Breast epithelium (tissue), 3 donors: Measurements from ENCODE around the gene USP28.
"Not testable (repeated sequence)": the region's sequence is repeated elsewhere in the genome, so short reads cannot be mapped to it uniquely, and the experiment has no call there.

Experiments
- POLR2A ChIP-seq: fragments of 450-650 bp; IDR thresholded peaks from one replicate; pipeline ENCODE4 v1.6.1; 2016; ENCODE audit warnings: antibody characterized with exemption, mild to moderate bottlenecking, moderate library complexity
- POLR2AphosphoS5 ChIP-seq, 3 donors: sonication (generic); formaldehyde crosslinking; IDR thresholded peaks; one replicate each; pipeline ENCODE4 v1.6.1; 2017; ENCODE audit warnings: antibody characterized with exemption in 3 of 3
- TF ChIP-seq, protein P1 (sequence below), 3 donors: fragments of 450-650 bp; IDR thresholded peaks; one replicate each; pipeline ENCODE4 v1.5.1; 2016 to 2017; ENCODE audit warnings: antibody characterized with exemption in 3 of 3, mild to moderate bottlenecking in 3 of 3, moderate library complexity in 3 of 3

DNA sequence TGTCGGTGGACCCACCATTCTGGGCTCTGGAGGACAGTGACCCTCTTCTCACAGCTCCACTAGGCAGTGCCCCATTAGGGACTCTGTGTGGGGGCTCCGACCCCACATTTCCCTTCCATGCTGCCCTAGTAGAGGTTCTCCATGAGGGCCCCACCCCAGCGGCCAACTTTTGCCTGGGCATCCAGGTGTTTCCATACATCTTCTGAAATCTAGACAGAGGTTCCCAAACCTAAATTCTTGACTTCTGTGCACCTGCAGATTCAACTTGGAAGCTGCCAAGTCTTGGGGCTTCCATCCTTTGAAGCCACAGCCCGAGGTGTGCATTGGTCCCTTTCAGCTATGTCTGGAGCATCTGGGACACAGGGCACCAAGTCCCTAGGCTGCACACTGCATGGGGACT is 4.1 kb upstream of the USP28 start:
- TF ChIP-seq, protein P1, sequence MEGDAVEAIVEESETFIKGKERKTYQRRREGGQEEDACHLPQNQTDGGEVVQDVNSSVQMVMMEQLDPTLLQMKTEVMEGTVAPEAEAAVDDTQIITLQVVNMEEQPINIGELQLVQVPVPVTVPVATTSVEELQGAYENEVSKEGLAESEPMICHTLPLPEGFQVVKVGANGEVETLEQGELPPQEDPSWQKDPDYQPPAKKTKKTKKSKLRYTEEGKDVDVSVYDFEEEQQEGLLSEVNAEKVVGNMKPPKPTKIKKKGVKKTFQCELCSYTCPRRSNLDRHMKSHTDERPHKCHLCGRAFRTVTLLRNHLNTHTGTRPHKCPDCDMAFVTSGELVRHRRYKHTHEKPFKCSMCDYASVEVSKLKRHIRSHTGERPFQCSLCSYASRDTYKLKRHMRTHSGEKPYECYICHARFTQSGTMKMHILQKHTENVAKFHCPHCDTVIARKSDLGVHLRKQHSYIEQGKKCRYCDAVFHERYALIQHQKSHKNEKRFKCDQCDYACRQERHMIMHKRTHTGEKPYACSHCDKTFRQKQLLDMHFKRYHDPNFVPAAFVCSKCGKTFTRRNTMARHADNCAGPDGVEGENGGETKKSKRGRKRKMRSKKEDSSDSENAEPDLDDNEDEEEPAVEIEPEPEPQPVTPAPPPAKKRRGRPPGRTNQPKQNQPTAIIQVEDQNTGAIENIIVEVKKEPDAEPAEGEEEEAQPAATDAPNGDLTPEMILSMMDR (IDR thresholded peaks at IDR 0.05), result not testable (repeated sequence)
- TF ChIP-seq POLR2A; POLR2AphosphoS5 (IDR thresholded peaks at IDR 0.05): not testable (repeated sequence)
